ENCODE measurements around the gene COQ10A.
A peak's percentile ranks its signal among the peaks of the same experiment; 100 is the strongest.

Gene COQ10A

GRCh38 chr12:56315622-56316473, 49.1 kb downstream of the COQ10A start, which contains the start of gene CNPY2:
Gene CNPY2 (minus strand): TSS chr12:56315988. CDS start chr12:56315217, 771 bp downstream.
- peak; percentile 94 for DNase-seq (ENCODE audit: low spot score)

GRCh38 chr12:56317675-56318074, 50.9 kb downstream of the COQ10A start:
- DNase-seq (ENCODE audit: low spot score) = no peak
